ENCODE data around the gene KLHL40. TPM values are rescaled to one million over a fixed set of nuclear protein-coding genes. Genes with fewer than 3 reads are reported as not detected.
A peak's percentile ranks its signal among the peaks of the same experiment; 100 is the strongest.

Gene KLHL40
- total and polyA plus RNA-seq, 4 donors, result 0.05 TPM; not detected in 3

GRCh38 chr3:42712688-42713372 lies 27.5 kb downstream of the KLHL40 start:
- Histone ChIP-seq H3K9me3 (ENCODE audit: control insufficient read depth in 4 of 4, insufficient read depth in 3 of 4, low read length in 3 of 4) (no peaks in the 10 kb centered on the region), H3K4me1 (ENCODE audit: control insufficient read depth in 5 of 5, insufficient read depth in 5 of 5, low read length in 5 of 5) (no peaks in the 10 kb centered on the region), H3K27me3 (ENCODE audit: control insufficient read depth in 3 of 3, insufficient read depth in 3 of 3, low read length in 2 of 3) (no peaks in the 10 kb centered on the region), H3K36me3 (ENCODE audit: control insufficient read depth in 4 of 4, insufficient read depth in 4 of 4, low read length in 4 of 4) (no peaks in the 10 kb centered on the region), H3K27ac (ENCODE audit: low read depth in 1 of 2, low read length in 1 of 2) (no peak overlapping the region), H3K4me3 (no peak overlapping the region), H3K9ac (ENCODE audit: insufficient read depth in 1 of 2, low read length in 2 of 2) (no peak overlapping the region)
- TF ChIP-seq CTCF (IDR thresholded peaks at IDR 0.05; ENCODE audit: control extremely low read depth, extremely low read depth), result no peak
- no peak for ATAC-seq (ENCODE audit: insufficient read depth, low FRiP score)
- 76 to 83% methylated on average over 5 of the region's 5 CpGs for WGBS, 2 donors
- no peak for DNase-seq

- no peaks in the 10 kb centered on the region for H3K4me1 ChIP-seq (ENCODE audit: control insufficient read depth in 5 of 5, insufficient read depth in 5 of 5, low read length in 5 of 5)
- DNase-seq (peak in 1 of 3 donors; percentile 8), ATAC-seq (ENCODE audit: insufficient read depth, low FRiP score) (no peak)
- TF ChIP-seq CTCF (IDR thresholded peaks at IDR 0.05; ENCODE audit: control extremely low read depth, extremely low read depth), result no peak
- H3K36me3 ChIP-seq (ENCODE audit: control insufficient read depth in 4 of 4, insufficient read depth in 4 of 4, low read length in 4 of 4), result no peaks in the 10 kb centered on the region
- H3K9ac ChIP-seq (ENCODE audit: insufficient read depth in 1 of 2, low read length in 2 of 2), result no peak overlapping the region
- 69 to 80% methylated on average over 2 of the region's 2 CpGs for whole genome bisulfite sequencing, 2 donors
- no peaks in the 10 kb centered on the region for H3K9me3 ChIP-seq (ENCODE audit: control insufficient read depth in 4 of 4, insufficient read depth in 3 of 4, low read length in 3 of 4)
- H3K27me3 ChIP-seq (ENCODE audit: control insufficient read depth in 3 of 3, insufficient read depth in 3 of 3, low read length in 2 of 3), result no peaks in the 10 kb centered on the region
- no peak overlapping the region for H3K4me3 ChIP-seq
- no peak overlapping the region for H3K27ac ChIP-seq (ENCODE audit: low read depth in 1 of 2, low read length in 1 of 2)
Measured at GRCh38 chr3:42713747-42714146, 28.4 kb downstream of the KLHL40 start.

- Histone ChIP-seq H3K9me3 (ENCODE audit: control insufficient read depth in 4 of 4, insufficient read depth in 3 of 4, low read length in 3 of 4) (no peaks in the 10 kb centered on the region), H3K36me3 (ENCODE audit: control insufficient read depth in 4 of 4, insufficient read depth in 4 of 4, low read length in 4 of 4) (no peaks in the 10 kb centered on the region), H3K27ac (ENCODE audit: low read depth in 1 of 2, low read length in 1 of 2) (no peak overlapping the region), H3K4me3 (no peak overlapping the region), H3K9ac (ENCODE audit: insufficient read depth in 1 of 2, low read length in 2 of 2) (no peak overlapping the region), H3K27me3 (ENCODE audit: control insufficient read depth in 3 of 3, insufficient read depth in 3 of 3, low read length in 2 of 3) (no peaks in the 10 kb centered on the region), H3K4me1 (ENCODE audit: control insufficient read depth in 5 of 5, insufficient read depth in 5 of 5, low read length in 5 of 5) (no peaks in the 10 kb centered on the region)
- 88 to 89% methylated on average over 4 of the region's 4 CpGs for WGBS, 2 donors
- DNase-seq, result no peak
- no peak for ATAC-seq (ENCODE audit: insufficient read depth, low FRiP score)
- no peak for TF ChIP-seq CTCF (IDR thresholded peaks at IDR 0.05; ENCODE audit: control extremely low read depth, extremely low read depth)
Measured at GRCh38 chr3:42714171-42714852, 29.0 kb downstream of the KLHL40 start.
